ENCODE measurements around the gene SLC25A41. TPM values are rescaled to one million over a fixed set of nuclear protein-coding genes. Genes with fewer than 3 reads are reported as not detected.
"Not testable (repeated sequence)": the region's sequence is repeated elsewhere in the genome, so short reads cannot be mapped to it uniquely, and the experiment has no call there.

The SLC25A41 gene
- total RNA-seq, 1 donor from 2014 or later = 0.36 TPM

DNA sequence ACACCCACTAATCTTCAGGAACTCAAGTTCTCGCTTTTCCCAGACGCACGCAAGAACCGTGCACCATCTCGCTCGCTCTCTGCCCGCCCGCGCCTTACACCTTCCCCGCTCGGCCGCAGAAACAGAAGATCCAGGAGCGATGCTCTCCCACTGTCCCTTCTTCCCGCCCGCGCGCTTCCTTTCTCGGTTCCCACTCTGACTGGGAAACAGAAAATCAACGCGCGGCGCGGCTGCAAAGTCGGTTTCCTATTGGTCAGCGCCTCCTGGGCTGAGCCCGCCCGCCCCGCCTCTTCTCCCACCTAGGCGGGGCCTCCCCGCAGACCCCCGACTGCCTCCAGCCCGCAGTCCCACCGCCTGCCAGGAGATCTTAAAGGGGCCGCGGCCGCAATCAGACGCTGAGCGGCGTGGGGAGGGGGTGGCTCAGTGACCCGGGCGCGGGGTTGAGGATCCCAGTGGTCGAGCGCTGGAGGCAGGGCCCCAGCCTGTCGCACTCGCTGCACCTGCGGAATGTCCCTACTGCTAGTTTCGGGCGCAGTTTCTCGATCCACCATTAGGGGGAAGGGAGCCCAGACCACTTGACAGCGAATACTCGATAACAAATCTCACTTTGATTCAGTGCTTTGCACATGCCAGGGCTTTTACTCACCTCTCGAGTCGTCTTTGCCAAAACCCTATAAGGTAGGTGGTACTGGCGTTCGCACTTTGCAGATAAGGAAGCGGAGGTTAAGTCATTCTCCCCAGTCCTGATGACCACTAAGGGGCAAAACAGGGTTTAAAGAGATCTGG, 26.7 kb upstream of the SLC25A41 start:
- ATAC-seq = peak; percentile 69

DNA sequence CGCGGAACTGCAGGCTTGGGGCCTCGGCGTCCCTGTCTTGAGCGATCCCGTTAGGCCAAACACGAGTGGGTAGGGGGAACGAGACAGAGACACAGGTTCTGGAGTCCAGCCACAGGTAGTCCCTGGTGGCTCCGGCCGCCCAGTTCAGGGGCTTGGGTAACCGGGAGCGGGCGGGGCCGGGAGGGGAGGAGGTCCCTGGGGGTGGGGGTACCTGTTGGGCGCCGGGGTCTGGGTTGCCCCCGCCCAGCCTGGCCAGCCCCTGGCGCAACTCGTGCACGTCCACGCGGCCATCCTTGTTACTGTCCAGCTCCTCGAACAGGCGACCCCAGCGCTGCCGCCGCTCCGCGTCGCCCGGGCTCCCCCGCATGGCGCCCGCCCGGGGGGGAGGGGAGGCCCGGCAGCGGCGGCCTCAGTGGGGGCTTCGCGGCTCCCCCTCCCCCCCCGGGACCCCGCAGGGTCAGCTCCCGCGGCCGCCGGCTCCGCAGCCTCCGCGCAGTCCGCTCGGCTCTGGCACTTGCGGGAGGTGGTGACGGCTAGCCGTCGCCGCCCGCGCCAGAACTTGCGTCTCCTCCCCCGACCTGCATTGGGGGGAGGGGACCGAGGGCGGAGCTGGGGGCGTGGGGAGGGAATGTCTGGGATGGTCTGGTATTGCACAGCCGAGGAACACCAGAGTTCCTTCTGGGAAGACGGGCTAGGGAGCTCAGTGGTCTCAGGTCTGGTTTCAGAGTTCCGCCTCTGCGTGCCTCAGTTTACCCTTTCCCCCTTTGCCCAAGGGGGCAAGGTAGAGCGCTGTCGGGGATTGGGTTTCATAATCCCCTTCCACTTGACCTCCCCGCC, 25.9 kb upstream of the SLC25A41 start, which contains the start of gene SLC25A23:
TSS of gene SLC25A23 (minus strand) at position 531 of the 837 bp plus-strand sequence. CDS start at position 367, 164 bp downstream.
- ATAC-seq = peak; percentile 48

DNA sequence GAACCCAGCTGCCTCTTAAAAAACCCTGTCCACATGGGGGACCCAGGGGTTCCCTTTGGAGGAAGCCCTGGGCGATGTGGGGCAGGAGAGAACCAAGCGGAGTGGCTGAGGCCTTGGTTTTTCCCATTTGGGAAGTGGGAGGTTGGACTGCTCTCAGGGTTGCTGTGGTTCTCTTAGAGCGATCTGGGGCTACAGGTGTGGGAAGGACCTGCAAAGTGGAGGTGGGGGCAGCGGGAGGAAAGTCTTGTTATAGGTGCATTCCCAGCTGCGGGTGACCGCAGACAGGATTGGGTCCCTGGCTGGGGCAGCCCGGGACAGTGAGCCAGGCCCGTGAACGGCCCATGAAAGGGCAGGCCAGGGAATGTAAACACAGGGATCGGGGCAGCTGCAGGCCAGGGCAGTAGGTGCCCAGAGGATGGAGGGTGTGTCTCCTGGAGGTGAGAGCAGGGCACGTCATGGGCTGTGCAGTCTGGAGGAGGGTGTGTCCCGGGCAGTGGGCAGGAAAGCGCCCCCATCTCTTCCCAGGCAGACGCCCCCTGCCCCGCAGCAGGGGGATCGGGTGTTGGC, 25.2 kb upstream of the SLC25A41 start:
- peak; percentile 5 for ATAC-seq

DNA sequence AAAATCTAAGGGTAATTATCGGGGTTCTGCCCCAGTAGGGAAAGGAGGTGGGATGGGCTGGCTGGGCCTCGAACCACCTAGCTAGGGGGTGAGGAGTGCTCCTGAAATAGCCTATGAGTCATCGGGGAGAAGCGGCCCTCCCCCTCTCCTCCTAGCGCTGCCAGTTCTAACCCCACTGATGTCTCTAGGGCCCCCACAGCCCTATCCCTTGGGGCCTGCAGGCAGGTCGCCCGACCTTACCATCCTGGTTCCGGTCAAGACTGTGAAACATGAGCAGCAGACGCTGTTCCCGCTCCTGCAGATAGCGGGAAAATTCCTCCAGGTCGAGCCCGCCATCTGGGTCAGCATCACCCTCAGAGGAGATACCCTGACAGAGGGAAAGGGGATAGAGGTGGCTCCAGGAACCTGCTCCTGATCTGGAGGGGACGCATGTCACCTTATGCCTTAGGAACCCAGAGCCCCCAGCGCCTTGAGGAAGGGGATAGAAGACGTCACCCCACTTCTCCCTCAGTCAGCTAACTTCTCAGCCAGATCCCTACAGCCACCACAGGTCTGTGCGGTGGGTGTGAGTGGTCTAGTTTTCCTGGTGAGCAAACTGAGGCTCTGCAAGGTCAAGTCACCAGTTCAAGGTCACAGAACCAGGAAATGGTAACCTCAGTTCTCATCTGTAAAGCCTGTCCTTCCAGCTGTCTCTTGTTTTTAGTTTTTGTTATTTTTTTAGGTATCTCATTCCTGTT, 24.6 kb upstream of the SLC25A41 start:
- ATAC-seq = no peak

DNA sequence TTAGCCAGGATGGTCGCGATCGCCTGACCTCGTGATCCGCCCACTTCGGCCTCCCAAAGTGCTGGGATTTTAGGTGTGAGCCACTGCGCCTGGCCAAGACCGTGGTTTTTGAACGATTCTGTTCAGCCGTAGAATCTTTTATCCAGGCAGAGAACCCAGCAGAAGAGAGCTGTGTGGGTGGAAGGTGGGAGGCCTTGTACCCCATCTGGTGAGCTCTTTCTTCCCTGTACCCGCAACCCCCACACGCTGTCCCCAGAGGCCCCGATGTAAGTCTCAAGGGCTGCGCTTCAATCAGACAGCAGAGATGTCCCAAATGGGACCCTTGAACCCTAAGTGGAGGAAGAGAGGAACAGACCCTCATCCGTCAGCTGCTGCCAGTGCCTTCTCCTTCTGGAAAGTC, 22.4 kb upstream of the SLC25A41 start:
- ATAC-seq = no peak

DNA sequence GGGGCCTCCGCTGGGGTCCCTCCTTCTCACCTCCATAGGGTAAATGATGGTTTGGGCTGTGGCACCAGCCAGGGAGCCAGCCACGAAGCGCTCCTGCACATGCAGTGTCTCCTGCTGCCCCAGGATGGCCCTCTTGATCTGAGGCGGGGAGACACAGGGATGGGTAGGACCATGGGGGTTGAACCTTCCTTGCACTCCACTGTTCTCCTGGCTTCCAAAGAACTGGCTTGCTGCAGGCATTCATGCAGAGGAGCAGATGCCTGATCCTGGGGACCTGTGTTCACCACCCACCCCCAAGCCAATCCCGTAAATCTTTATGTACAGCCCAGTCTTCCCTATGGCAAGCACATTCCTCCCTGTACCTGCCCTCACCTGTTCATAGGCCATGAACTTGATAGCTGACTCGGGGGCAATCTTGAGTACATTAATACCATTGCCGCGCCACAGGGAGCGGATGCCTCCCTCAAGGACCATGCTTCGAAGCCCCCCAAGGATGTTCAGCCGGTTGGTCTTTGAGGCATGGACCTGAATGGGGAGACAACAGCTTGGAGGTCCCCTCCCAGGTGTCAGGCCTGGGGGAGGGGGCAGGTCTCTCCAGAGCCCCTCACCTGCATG, 20.5 kb upstream of the SLC25A41 start:
- no peak for ATAC-seq

DNA sequence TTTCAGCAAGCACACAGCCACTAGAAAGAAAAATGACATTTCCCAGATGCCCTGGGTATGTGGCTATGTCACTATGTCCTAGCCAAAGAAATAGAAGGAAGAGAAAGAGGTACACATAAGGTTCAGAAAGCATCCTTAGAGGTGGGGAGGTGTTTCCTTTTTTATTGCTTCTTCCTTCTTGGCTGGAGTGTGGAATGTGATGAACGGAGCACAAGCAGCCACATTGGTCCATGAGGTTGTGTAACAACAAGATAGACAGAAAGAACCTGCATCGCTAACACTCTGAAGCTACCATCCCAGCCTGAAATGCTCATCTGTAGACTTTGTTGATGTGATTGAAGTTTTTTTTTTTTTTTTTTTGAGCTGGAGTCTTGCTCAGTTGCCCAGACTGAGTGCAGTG, 19.3 kb upstream of the SLC25A41 start:
- ATAC-seq = no peak

DNA sequence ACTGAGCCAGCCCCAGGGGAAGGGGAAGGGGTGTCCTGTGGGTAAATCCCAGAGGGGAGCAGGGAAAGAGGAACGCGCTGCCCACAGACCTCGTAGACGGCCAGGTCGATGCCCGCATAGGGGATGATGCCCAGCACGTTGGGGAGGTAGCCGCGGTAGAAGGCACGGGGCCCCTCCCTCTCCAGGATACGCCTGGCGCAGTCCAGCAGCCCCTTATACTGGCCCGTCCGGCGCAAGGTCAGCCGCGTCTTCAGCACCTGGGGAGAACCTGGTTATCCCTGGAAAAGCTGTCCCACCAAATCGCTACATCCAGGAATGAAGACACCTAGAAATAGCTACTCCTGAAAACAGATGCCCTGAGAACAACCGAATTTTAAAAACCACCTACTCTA, 18.7 kb upstream of the SLC25A41 start:
- no peak for ATAC-seq

DNA sequence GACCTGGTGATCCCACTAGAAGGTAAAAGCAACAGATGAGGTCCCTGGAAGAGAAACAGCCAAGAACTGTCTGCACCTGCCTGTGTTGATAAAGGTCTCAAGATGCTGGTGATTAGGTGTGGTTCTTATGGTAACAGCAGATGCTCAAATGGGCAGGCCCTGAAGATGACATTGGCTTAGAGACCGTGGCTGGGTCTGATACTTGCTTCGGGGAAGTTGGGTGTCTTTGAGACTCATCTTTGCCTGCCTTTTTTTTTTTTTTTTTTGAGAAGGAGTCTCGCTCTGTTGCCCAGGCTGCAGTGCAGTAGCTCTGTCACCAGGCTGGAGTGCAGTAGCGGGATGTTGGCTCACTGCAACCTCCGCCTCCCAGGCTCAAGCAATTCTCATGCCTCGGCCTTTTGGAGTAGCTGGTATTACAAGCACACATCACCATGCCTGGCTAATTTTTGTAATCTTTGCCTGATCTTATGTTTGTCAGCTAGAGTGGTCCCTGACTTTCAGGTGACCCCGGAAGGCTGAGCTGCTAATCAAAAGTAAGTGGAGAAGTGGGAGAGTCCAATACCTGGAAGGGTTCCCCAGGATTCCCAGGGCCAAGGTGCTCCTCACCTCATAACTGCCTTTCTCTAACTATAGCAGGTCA, 18.1 kb upstream of the SLC25A41 start:
- no peak for ATAC-seq

DNA sequence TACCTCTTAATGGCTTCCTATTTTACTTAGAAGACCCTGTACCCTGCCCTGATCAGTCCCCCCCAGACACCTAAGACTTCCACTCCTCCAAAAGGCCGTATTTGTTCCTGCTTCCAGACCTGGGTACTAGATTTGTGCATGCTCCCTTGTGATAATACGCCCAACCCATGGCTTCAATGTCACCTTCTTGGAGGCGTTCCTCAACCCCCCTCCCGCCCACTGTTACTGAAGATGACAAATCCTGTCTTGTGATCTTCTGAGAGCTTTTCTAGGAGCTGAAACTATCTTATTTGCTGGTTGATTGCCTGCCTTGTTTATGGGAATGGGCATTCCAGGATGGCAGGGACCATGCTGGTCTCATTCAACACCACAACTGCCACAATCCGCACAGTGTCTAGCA, 16.6 kb upstream of the SLC25A41 start:
- no peak for ATAC-seq

DNA sequence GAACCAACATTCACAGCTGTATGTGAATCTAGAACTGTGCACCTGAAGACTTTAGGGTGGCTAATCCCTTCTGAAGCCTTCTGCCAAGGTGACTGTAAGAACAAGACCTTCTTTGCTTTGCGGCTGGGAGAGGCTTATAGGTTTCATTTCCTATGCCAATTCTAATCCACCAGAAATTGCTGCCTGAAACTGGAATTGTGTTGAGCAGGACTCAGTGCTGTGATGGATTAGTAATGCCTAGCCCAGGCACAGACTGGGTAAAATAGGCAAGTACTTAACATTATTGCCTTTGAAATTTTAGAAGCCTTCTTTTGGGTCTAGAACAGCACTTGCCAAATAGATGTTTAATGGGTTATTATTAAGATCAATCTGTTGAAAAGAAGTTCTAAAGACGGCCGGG, 14.5 kb upstream of the SLC25A41 start:
- ATAC-seq = peak; percentile 72

DNA sequence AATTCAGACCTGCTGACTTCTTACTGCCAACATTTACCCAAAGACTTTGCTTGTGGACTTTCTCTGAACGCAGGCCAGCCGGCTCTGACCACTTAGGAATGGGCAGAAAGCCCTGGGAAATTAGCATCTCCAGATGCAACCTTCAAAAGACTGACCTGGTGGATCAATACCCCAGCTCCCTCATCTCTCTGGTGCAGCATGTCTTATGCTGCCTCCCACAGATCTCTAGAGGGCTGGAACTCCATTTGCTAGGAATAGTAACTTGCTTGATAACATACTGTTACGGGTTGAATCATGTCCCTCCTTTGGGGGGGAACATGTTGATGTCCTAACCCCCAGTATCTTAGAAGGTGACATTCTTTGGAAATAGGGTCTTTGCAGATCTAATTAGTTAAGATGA, 12.9 kb upstream of the SLC25A41 start:
- no peak for ATAC-seq

DNA sequence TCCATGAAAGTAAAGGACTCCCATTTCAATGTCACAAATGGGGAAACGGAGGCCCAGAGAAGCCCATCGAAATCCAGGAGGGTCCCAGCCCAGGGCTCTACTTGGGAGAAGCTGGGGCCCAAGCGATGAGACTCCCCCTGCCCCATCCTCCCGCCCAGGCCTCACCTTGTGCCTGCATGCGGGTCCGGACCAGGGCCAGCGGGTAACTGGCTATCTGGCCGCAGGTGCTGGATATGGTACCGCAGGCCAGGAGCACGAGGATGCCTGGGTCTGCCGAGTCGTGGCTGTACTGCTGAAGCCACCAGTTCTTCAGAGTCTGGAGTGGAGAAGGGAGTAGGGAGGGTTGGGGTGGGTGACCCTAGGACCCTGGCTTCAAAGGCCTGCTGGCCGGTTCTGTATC, 10.4 kb upstream of the SLC25A41 start:
- ATAC-seq = no peak

DNA sequence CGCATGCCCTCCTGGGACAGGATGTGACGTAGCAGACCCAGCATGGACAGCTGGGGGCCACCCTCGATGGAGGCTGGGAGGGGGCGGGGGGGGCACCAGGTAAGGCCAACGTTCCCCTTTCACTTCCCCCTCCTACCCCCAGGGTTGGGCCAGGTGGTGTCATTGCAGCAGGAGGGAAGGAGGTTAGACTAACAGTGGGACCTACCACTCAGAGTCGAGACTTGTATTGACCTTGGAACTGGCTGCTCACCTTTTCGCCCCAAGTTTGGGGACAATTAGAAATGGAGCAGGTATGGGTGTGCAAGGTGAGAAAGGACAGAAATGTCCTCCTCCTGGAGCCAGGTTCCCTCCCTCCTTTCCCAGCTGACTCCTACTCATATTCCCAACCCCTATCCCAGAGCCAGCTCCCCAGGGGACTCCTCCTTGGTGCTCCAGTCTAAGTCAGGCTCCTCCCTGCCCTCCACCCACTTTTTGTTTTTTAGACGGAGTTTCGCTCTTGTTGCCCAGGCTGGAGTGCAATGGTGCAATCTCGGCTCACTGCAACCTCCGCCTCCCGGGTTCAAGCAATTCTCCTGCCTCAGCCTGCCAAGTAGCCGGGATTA, 8.6 kb upstream of the SLC25A41 start:
- ATAC-seq = peak; percentile 13

DNA sequence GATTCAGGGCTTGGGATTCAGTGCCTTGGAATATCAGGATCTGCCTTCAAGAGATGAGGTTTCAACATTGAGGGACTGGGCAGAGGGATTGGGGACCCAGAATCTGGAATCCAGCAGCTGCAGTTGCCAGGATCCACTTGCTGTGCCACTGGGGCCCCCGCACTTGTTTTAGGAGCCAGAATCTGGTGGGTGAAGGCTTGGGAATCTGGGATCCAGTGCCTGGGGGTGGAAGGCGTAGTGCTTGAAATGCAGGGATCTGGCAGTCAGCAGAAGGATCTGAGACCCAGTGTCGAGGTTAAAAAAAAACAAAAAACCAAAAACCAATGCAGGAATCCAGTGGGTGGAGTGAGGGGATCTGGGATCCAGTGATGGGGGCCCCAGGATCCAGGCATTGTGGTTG, 7.3 kb upstream of the SLC25A41 start:
- ATAC-seq = no peak

DNA sequence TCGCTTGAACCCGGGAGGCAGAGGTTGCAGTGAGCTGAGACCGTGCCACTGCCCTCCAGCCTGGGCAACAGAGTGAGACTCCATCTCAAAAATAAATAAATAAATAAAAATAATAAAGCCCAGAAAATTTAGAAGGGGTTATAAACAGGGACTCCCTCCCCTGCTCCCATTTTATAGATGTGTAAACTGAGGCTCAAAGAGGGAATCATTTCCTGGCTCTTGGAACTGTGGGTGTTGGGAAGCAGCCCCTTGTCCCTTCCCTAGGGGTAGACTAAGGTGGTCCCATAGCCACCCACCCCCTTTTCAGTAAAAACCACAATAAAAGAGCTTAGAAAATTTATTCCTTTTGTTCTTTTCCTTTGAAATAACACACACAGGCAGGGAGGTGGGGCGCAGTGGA, 6.2 kb upstream of the SLC25A41 start:
- no peak for ATAC-seq

DNA sequence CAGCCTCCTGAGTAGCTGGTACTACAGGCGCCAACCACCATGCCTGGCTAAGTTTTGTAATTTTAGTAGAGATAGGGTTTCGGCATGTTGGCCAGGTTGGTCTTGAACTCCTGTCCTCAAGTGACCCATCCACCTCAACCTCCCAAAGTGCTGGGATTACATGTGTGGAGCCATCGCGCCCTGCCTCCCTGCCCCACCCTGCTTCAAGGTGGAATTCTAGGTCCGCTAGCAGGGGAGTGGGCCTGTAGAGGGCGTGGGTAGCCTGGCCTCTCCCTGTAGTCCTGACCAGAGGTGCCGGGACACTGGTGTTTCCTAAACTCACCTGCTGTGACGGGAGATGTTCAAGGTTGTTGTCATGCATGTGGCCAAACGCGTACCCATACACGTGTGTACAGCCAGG, 398 bp downstream of the SLC25A41 start:
- no peak for ATAC-seq

DNA sequence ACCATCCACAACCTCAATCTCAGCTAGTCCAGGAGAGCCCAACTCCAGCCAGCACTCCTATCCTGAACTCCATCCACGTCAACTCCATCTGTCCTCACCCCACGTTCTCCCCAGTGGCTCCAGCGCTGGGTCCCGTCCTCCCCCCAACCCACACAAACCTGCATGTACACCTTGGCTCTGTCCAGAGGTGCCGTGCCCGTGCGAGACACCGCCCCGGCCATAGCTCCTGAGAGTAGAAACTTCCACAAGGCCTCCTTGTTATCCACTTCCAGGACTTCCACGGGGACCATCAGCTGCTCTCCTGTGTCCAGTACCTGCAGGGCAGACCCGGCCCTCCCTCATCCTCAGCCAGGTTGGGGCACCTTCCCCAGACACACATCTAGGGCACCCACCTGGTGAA, 1.7 kb downstream of the SLC25A41 start:
- ATAC-seq = peak; percentile 12

DNA sequence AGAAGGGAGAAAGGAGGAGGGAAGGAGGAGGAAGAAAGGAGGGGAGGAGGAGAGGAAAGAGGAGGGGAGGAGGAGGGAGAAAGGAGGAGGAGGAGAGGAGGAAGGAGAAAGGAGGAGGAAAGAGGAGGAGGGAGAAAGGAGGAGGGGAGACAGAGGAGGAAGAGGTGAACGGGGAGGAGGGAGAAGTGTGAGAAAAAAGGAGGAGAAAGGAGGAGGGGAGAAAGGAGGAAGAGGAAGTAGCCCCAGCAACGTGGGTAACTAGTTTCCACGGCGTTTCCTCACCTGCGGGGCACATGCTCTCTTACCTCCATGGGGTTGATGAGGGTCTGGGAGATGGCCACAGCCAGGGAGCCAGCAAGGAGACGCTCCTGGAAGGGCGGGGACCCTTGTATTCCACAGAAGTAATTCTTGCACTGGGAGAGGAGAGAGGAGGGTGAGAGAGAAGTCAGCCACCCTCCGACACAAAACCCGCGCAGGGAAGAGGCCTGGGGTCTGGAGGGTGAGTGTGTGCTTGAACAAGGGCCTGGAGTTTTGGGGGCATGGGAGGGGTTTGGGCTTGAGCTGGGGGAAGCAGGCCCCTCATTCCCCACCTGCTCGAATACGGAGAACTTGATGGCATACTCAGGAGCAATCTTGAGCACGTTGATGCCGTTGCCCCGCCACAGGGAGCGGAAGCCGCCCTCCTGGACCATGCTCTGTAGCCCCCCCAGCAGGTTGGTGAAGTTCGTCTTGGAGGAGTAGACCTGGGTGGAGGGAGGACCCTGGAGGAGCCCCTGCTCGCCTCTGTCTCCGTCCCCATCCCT, 3.9 kb downstream of the SLC25A41 start:
- ATAC-seq = no peak

DNA sequence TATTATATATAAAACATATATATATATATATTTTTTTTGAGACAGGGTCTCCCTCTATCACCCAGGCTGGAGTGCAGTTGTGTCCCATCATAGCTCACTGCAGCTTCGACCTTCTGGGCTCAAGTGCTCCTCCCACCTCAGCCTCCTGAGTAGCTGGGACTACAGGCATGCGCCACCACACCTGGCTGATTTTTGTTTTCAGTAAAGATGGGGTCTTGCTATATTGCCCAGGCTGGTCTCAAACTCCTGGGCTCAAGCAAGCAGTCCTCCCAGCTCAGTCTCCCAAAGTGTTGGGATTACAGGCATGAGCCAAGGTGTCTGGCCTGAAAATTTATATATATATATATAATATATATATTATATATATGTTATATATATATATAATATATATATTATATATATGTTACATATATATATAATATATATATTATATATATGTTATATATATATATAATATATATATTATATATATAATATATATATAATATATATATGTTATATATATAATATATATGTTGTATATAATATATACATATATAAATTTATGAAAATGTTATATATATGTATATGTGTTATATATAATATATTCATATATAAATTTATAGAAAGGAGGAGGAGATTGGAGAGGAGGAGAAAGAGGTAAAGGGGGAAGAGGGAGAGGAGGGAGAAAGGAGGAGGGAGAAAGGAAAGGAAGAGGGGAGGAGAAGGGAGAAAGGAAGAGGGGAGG, 4.7 kb downstream of the SLC25A41 start:
- not testable (repeated sequence) for ATAC-seq

Measured in esophagus mucosa (tissue), 1 donor.